ENCODE data around the gene PPFIBP1.
"Not testable (repeated sequence)": the region's sequence is repeated elsewhere in the genome, so short reads cannot be mapped to it uniquely, and the experiment has no call there.

The PPFIBP1 gene

DNA sequence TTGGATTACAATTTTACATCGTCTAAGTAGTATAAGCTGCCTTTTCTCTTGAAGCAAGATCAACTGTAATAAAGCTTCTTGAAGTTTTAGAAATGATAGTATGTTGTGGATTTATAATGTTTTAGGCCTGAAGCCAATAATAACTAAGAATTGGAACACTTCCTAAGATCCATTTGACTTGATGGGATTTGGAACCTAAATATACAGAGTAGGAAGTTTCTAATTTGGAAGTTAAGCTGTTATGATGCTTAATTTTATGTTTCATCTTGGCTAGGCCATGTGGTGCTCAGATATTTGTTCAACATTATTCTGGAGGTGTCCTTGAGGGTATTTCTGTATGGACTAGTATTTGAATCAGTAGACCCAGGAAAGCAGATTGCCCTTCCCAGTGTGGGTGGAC lies 74.9 kb downstream of the PPFIBP1 start:
- not testable (repeated sequence) for DNase-seq

GRCh38 chr12:27601056-27601828 lies 77.2 kb downstream of the PPFIBP1 start:
- DNase-seq, result not testable (repeated sequence)

DNA sequence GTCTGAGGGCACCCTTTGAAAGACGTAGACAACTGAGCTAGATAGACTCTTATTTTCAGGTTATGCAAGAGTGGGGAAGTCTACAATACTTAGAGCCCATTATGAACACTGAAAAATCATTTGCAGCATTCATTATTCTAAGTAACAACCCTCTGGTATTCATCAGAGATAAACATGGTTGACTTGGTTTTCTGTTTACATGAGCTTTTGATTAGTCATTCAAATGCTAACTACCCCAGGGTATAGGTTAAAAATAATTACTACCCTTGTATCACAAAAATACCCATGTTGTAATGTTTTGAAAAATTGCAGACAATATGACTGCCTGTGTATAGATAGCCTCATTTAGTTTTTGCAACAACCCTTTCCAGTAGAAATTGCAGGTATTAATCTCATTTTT lies 78.5 kb downstream of the PPFIBP1 start:
- DNase-seq, result no peak

GRCh38 chr12:27604431-27604830 lies 80.4 kb downstream of the PPFIBP1 start:
- no peak for DNase-seq

DNA sequence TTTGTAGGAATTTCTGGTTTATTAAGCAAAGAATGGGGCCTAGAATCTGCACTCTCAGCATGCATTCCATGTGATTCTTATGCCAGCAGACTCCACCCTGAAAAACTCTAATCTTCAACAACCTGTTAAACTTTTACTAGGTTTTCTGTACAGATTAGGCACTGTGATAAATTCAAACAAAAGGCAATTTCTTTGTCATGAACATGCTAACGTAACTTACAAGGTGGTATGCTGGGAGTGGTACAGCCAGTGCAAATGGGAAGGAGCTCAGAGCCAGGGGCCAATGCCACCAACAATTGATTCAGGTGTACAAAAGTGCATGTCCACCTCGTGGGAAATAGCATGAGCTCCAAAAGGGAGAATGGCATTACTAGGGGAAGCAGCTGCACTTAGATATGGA lies 83.0 kb downstream of the PPFIBP1 start:
- DNase-seq, result no peak

DNA sequence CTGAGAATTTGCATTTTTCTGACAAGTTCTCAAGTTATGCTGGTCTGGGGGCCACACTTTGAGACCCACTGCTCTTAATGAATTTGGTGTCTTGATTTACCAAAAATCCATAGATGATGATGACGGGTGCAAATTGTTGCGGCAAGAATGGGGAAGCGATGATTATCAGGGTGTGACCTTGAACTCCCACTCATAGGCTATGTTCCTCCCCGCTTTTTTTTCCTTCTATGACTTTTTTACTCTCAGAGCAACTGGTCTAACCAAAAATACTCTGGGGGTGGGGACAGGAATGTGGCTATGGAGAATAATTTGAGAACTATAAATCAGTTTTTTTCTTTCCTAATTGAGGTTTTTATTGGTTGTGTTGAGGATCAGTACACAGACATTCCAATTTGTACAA lies 83.6 kb downstream of the PPFIBP1 start:
- no peak for DNase-seq

DNA sequence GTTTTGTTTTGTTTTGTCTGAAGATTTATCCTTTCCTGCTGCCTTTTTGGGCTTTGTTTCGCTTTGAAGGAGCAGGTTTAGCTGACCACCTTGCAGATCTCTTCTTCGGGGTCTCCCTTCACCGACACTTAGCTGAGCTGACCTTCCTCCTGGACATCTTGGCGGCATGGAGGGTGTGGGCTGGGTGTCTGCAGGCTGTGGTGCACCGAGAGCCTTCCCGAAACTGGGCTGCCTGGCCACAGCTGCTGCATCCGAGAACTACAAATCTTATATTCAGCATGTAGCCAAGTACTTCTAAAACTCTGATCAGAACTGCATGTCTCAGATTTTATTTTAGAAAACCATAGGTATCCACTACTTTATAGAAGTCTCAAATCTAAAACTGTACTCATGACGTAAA lies 84.9 kb downstream of the PPFIBP1 start:
- no peak for DNase-seq

GRCh38 chr12:27610374-27610773 lies 86.4 kb downstream of the PPFIBP1 start:
- no peak for DNase-seq

- DNase-seq, result no peak
These were observed 90.4 kb downstream of the PPFIBP1 start for GRCh38 chr12:27614386-27614785.

DNA sequence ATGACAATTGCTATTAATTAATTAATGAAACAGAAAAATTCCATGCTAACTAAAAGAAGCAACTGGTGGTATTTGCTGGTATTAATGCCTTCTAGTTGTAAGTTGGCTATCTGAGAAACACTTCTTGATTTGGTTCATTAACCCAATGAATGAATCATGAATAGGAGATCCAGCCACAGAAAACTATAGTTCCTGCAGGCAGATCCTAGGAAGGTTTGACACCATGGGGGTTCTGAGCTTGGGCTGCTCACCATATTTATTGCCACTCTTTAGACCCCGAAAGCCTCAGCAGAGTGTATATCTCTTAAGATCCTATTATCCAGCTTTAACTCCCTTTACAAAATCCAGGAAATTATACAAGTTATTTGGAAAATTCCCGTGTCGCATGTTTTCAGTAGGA lies 90.9 kb downstream of the PPFIBP1 start:
- DNase-seq, result no peak

GRCh38 chr12:27615331-27615891 lies 91.4 kb downstream of the PPFIBP1 start:
- no peak for DNase-seq

DNA sequence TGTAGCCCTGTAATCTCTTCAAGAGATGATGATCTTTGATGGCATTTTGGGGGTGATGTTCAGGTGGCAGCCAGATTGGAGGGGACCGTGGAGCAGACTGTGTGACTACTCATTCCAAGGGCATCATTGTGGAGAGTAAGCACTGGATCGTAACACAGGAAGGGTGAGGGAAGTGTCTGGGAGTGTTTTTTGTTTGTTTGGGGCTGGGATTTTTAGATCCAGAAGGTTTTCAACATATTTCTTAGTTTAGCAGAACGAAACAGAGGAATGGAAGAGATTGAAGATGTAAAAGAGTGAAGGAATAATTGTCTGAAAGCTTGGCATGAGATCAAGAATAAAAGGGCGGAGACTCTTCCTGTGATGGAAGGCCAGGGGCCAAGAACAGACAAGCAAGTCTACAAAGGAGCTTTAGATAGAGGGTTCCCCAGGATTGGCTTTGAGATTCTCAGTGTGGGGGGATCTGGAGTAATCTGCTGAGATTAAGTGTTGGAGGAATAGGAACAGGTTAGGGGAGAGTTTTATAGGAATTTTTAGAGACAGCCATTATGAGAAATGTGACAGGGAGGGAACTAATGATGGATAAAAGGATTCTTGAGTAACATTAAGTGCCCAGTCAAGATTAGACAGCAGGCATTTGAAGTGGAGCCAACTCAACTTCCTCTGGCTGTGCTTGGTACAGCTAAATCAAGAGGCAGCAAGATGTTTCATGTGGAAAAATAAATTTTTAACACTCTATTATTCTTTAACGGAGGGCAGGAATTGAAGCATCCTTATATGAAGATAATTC lies 92.5 kb downstream of the PPFIBP1 start:
- no peak for DNase-seq

- DNase-seq, result no peak
These were observed 94.8 kb downstream of the PPFIBP1 start for GRCh38 chr12:27618836-27619235.

DNA sequence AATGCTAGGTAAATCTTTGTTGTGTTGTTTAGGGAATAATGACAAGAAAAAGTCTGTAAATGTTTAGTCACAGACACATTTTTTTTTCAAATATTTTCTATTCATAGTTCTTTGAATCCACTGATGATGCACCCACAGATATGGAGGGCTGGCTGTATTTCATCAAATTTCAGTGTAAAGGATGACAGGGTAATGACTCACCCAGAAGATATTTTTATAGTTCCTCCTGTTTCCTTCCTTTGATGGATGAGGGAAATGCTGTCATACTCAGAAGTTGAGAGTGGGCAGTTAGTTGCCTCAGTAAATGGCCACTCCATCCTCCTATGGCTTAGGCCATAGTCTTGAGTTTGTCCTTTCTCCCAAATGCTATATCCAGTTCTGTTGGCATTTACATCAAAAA lies 95.3 kb downstream of the PPFIBP1 start:
- no peak for DNase-seq

- DNase-seq, result no peak
These were observed 96.1 kb downstream of the PPFIBP1 start for GRCh38 chr12:27620121-27620520.

DNA sequence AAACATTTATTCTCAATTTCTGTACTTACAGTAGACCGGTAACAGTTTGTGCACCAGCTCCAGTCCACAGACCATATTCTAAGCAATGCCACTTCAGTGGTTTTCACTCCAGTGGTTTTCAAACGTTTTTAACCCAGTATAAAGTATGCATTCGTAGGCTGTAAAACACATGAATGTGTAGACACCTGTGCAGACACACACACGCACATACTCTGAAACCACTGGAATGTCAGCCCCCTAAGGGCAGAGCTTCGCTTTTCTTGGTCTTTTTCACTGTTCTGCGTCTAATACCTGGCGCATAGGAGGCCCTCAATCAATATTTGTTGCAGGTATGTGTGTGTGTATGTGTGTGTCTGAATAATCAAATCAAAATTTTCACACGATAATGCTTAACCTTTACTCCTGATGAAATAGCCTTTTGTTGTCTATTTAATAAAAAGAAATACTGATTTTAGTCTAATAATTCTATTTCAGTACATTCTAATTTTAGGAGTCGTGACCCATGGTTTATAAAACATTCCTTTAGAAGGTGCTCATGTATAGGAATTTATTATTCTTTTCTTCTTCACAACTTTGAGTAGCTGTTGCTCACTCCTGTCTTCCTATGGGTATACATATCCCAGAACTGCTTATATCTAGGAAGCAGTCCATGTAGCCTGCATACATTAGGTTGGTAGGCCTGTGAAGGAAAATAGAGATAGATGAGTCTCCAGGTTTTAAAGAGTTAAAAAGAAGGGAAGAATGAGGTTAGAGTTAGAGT lies 98.6 kb downstream of the PPFIBP1 start:
- DNase-seq, result no peak

DNA sequence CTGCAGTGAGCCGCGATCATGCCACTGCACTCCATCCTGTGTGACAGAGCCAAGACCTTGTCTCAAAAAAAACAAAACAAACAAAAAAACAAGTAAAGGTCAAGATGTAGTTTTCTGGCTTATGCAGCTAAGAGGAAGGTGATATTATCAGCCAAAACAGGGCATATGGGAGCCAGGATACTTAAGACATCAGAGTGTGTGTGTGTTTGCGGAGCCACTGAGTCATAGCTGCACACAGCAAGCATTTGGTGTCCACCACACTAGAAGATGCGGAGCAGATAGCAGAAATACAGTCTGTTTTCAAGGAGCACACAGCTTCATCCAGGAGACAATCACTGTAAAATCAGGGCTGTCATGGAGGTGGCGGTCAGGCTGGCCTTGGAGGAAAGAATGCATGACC lies 99.6 kb downstream of the PPFIBP1 start:
- DNase-seq, result no peak

GRCh38 chr12:27624586-27624985 lies 100.6 kb downstream of the PPFIBP1 start:
- no peak for DNase-seq

- no peak for DNase-seq
These were observed 103.3 kb downstream of the PPFIBP1 start for GRCh38 chr12:27627123-27627852.

DNA sequence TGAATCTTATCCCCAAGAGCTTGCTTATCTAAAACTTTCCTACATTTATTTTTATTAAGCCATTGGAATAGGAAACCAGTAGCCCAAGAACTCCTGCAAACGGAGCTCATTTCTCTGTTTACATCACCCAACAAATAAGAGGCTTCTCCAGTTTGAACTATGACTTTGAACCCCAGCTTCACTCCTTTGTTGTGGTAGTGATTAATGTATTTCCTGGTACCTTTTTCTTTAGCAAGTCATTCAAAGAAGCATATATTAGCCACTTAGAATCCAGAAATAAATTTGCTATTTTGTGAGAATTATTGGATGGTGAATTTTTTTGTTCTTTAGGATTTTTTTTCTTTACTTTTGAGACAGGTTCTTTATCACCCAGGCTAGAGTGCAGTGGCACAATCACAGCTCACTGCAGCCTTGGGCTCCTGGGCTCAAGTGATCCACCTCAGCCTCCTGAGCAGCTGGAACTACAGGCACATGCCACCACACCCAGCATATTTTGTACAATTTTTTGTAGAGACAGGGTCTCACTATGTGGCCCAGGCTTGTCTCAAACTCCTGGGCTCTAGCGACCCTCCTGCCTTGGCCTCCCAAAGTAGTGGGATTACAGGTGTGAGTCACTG lies 104.0 kb downstream of the PPFIBP1 start:
- not testable (repeated sequence) for DNase-seq

- not testable (repeated sequence) for DNase-seq
These were observed 106.2 kb downstream of the PPFIBP1 start for GRCh38 chr12:27630219-27630618.

DNA sequence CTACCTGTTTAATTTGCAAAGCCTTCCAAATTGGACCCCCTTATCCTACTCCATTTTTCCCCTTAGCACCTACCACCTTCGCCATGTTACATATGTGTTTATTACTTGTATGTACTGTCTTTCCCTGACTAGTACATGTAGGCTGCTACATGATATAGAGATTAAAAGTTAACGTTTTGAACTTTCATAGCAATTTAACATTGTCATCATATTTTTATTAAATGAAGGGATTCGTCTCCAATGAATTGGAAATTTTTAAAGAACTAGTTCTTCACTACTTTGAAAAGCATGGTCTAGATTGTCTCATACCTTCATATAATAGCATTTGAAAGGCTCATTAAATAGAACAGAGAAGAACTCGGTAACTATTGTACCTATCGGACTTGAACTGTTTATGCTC lies 107.4 kb downstream of the PPFIBP1 start:
- no peak for DNase-seq
